Immature natural killer cell (primary cell): Measurements from ENCODE around the gene GFOD1. TPM values are rescaled to one million over a fixed set of nuclear protein-coding genes. Genes with fewer than 3 reads are reported as not detected.

Experiments used
- DNase-seq, 3 donors: peaks; one replicate each; pipeline ENCODE4 v3.0.0; 2022; ENCODE audit warnings: mixed read lengths in 1 of 3
- H3K27ac Mint-ChIP-seq, 6 donors: one replicate each; pipeline ENCODE4 v1.8.0; 2020; ENCODE audit warnings: mixed read lengths in 6 of 6, mild to moderate bottlenecking in 5 of 6, inconsistent platforms in 4 of 6, moderate library complexity in 3 of 6
- H3K27me3 Mint-ChIP-seq, 3 donors: one replicate each; pipeline ENCODE4 v1.8.0; 2020 to 2021; ENCODE audit warnings: low read depth in 3 of 3, mild to moderate bottlenecking in 3 of 3, mixed read lengths in 3 of 3, moderate library complexity in 3 of 3, inconsistent platforms in 1 of 3
- H3K36me3 Mint-ChIP-seq, 3 donors: one replicate each; pipeline ENCODE4 v1.8.0; 2020; ENCODE audit warnings: mixed read lengths in 3 of 3, inconsistent platforms in 2 of 3, mild to moderate bottlenecking in 2 of 3
- H3K4me1 Mint-ChIP-seq, 2 donors: one replicate each; pipeline ENCODE4 v1.8.0; 2020; ENCODE audit warnings: inconsistent platforms in 2 of 2, mild to moderate bottlenecking in 2 of 2, mixed read lengths in 2 of 2, moderate library complexity in 1 of 2
- H3K4me3 Mint-ChIP-seq, 5 donors: one replicate each; pipeline ENCODE4 v1.8.0; 2020; ENCODE audit warnings: mild to moderate bottlenecking in 5 of 5, mixed read lengths in 5 of 5, inconsistent platforms in 3 of 5, moderate library complexity in 3 of 5
- H3K9me3 Mint-ChIP-seq, 6 donors: one replicate each; pipeline ENCODE4 v1.8.0; 2020; ENCODE audit warnings: mild to moderate bottlenecking in 6 of 6, mixed read lengths in 6 of 6, inconsistent platforms in 4 of 6, moderate library complexity in 3 of 6
- polyA plus RNA-seq, 3 donors: library from polyadenylated mRNA; unstranded; fragments of 300-500 nt; fragmentation: Illumina TruSeq; gene quantifications; one replicate each; pipeline ENCODE4 v1.2.3, GENCODE V29; 2021

GFOD1 gene
- polyA plus RNA-seq, 3 donors from 2014 or later: 22.5 to 68.8 (median 49.3) TPM

GRCh38 chr6:13355043-13355945 is 132.1 kb downstream of the GFOD1 start:
- no peaks in the 10 kb centered on the region for H3K9me3 Mint-ChIP-seq
- peak overlapping the region; percentile 73 to 85 (median 82) for H3K4me3 Mint-ChIP-seq
- peaks cover 0 to 8% (median 4%) of the 10 kb centered on the region in 3 donors for H3K36me3 Mint-ChIP-seq
- H3K27me3 Mint-ChIP-seq: peaks cover 2 to 10% (median 3%) of the 10 kb centered on the region in 3 donors
- H3K4me1 Mint-ChIP-seq: peaks cover 56 to 71% of the 10 kb centered on the region in 2 donors
- DNase-seq: peak in 1 of 3 donors; percentile 23
- H3K27ac Mint-ChIP-seq: peak overlapping the region; percentile 83 to 91 (median 90)

DNA sequence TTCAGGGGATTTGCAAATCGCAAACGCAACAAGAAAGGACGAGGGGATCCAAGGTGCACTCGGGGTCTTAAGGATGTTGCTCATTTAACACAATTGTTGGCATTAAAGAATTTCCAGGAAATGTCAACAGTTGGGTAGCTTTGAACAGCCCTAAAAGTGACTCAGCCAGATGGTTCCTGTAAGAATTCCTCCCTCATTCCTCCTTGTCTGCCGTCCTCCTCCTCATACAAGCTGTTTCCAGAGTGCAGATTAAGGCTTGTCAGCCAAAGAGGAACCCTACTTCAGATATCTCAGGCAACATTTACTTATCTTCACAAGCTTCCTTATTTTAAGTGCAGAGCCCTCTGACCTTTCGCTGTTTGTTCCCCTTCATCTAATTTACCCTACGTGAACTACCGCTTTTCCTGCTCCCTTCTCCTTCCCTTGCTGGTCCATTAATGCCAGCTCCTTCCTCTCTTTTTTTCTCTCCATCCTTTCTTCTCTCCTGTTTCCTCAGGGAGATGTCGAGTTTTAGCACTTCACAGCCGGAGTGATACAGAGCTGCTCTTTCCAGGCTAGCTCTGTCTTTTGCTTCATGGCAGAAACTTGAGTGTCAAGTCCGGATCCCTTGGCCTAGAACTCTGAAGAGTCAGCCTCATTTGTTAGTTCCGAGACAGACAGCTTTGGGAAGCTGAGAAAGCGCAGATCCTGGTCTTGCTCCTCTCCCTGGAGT is 132.9 kb downstream of the GFOD1 start:
- Mint-ChIP-seq H3K27ac (peak overlapping the region; percentile 79 to 91 (median 88)), H3K36me3 (peaks cover 0 to 4% (median 3%) of the 10 kb centered on the region in 3 donors), H3K4me3 (peak overlapping the region; percentile 36 to 85 (median 82)), H3K27me3 (peaks cover 2 to 10% (median 3%) of the 10 kb centered on the region in 3 donors), H3K9me3 (no peaks in the 10 kb centered on the region), H3K4me1 (peaks cover 52 to 65% of the 10 kb centered on the region in 2 donors)
- DNase-seq: no peak

- no peak overlapping the region for H3K27ac Mint-ChIP-seq
- H3K4me3 Mint-ChIP-seq: no peak overlapping the region
- peaks cover 39 to 43% of the 10 kb centered on the region in 2 donors for H3K4me1 Mint-ChIP-seq
- peaks cover 0 to 3% (median 2%) of the 10 kb centered on the region in 3 donors for H3K27me3 Mint-ChIP-seq
- peaks cover 0 to 4% (median 0%) of the 10 kb centered on the region in 3 donors for H3K36me3 Mint-ChIP-seq
- H3K9me3 Mint-ChIP-seq: no peaks in the 10 kb centered on the region
- no peak for DNase-seq
Observed at GRCh38 chr6:13352165-13352564, 135.2 kb downstream of the GFOD1 start.

GRCh38 chr6:13351271-13351670 is 136.1 kb downstream of the GFOD1 start:
- H3K4me3 Mint-ChIP-seq: no peak overlapping the region
- peaks cover 30 to 34% of the 10 kb centered on the region in 2 donors for H3K4me1 Mint-ChIP-seq
- H3K27ac Mint-ChIP-seq: no peak overlapping the region
- peaks cover 0 to 8% (median 0%) of the 10 kb centered on the region in 3 donors for H3K36me3 Mint-ChIP-seq
- DNase-seq: no peak
- H3K27me3 Mint-ChIP-seq: peaks cover 0 to 3% (median 2%) of the 10 kb centered on the region in 3 donors
- H3K9me3 Mint-ChIP-seq: no peaks in the 10 kb centered on the region

- H3K36me3 Mint-ChIP-seq: peaks cover 0 to 8% (median 0%) of the 10 kb centered on the region in 3 donors
- no peak overlapping the region for H3K4me3 Mint-ChIP-seq
- H3K27me3 Mint-ChIP-seq: peaks cover 0 to 2% (median 1%) of the 10 kb centered on the region in 3 donors
- H3K4me1 Mint-ChIP-seq: peaks cover 17 to 21% of the 10 kb centered on the region in 2 donors
- no peak overlapping the region for H3K27ac Mint-ChIP-seq
- H3K9me3 Mint-ChIP-seq: no peaks in the 10 kb centered on the region
- no peak for DNase-seq
Observed at GRCh38 chr6:13349811-13350506, 137.4 kb downstream of the GFOD1 start.

- Mint-ChIP-seq H3K27ac (no peak overlapping the region), H3K4me3 (no peak overlapping the region), H3K36me3 (peaks cover 0 to 8% (median 0%) of the 10 kb centered on the region in 3 donors), H3K4me1 (peaks cover 4 to 7% of the 10 kb centered on the region in 2 donors), H3K9me3 (no peaks in the 10 kb centered on the region), H3K27me3 (no peaks in the 10 kb centered on the region)
- DNase-seq: no peak
Observed at GRCh38 chr6:13348334-13349113, 138.9 kb downstream of the GFOD1 start.

DNA sequence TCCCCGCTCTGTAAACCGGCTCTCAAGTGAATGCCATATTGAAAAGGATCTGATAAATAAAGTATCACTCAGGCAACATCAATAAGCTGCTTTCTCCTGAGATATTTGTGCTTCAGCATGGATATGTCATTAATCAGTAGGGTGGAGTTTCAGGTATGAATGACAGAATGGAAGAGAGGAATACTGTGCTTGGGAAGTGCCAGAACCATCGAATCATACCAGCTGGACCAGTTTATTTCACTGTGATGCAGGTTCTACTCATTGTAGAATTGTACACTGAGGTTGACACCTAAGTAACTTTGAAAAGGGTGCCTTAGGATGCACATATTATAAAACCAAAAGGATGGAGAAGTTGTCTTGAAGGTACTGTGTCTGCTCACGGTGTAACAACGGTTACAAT is 141.2 kb downstream of the GFOD1 start:
- peaks cover 0 to 3% (median 0%) of the 10 kb centered on the region in 3 donors for H3K27me3 Mint-ChIP-seq
- DNase-seq: no peak
- H3K4me3 Mint-ChIP-seq: no peak overlapping the region
- H3K9me3 Mint-ChIP-seq: peaks cover 0 to 2% (median 0%) of the 10 kb centered on the region in 6 donors
- H3K4me1 Mint-ChIP-seq: no peaks in the 10 kb centered on the region
- H3K36me3 Mint-ChIP-seq: peaks cover 0 to 22% (median 4%) of the 10 kb centered on the region in 3 donors
- no peak overlapping the region for H3K27ac Mint-ChIP-seq

DNA sequence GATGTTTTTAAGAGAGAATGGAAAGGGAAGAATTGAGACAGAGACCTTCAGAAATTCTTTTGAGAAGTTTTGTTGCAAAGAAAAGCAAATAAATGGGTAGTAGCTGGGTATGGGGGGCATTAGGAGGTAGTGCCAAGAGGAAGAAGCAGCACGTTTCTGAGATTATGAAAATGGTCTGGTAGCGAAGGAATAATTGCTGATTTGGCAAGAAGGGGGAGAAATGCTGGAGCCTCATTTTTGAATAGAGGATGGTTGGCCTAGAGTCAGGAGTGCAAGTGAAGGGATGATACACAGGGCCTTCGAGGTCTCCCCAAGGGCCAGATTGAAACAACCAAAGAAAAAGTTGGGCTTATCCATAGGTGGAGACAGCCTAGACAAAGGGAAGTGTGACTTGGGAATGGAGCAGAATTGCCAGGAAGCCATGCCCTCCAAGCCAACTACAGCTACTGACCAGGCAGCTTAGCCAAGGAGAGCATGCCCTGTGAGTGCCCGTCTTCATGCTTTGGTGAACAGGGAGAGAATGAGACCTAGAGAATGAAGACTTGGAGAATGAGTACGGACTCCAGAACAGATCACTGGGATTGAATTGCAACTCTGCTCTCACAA is 144.9 kb downstream of the GFOD1 start:
- no peak for DNase-seq
- peaks cover 0 to 2% (median 0%) of the 10 kb centered on the region in 6 donors for H3K9me3 Mint-ChIP-seq
- H3K4me1 Mint-ChIP-seq: peaks cover 22 to 23% of the 10 kb centered on the region in 2 donors
- no peak overlapping the region for H3K27ac Mint-ChIP-seq
- H3K4me3 Mint-ChIP-seq: no peak overlapping the region
- peaks cover 0 to 22% (median 4%) of the 10 kb centered on the region in 3 donors for H3K36me3 Mint-ChIP-seq
- peaks cover 0 to 3% (median 0%) of the 10 kb centered on the region in 3 donors for H3K27me3 Mint-ChIP-seq

- Mint-ChIP-seq H3K4me3 (no peak overlapping the region), H3K4me1 (peaks cover 33 to 36% of the 10 kb centered on the region in 2 donors), H3K9me3 (peaks cover 0 to 2% (median 0%) of the 10 kb centered on the region in 6 donors), H3K27ac (peak overlapping the region in 1 of 6 donors; percentile 4), H3K36me3 (peaks cover 0 to 18% (median 4%) of the 10 kb centered on the region in 3 donors), H3K27me3 (peaks cover 0 to 5% (median 0%) of the 10 kb centered on the region in 3 donors)
- DNase-seq: no peak
Observed at GRCh38 chr6:13339863-13340630, 147.4 kb downstream of the GFOD1 start.

DNA sequence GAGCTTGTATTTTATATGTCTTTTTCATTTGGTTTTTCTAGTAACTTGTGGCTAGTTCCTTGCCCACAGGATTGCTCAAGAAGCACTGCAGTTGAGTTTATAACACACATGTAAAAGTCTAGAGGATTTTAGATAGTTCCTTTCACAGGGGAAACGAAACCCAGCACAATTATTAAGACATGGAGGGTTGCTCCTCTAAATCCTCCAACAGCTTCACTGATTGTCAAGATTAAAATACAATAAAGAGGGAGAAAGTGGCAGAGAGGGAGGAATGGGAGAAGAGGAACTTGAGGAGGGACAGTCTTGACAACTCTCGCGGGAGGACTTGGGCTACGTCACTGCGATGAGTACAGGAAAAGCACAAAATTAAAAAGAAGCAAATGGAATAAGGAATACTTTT is 149.4 kb downstream of the GFOD1 start:
- Mint-ChIP-seq H3K27me3 (peaks cover 0 to 6% (median 3%) of the 10 kb centered on the region in 3 donors), H3K27ac (peak overlapping the region in 5 of 6 donors; percentile 63 to 89 (median 65)), H3K36me3 (peaks cover 0 to 18% (median 4%) of the 10 kb centered on the region in 3 donors), H3K4me1 (peaks cover 33 to 36% of the 10 kb centered on the region in 2 donors), H3K9me3 (peaks cover 0 to 2% (median 0%) of the 10 kb centered on the region in 6 donors), H3K4me3 (peak overlapping the region; percentile 34 to 71 (median 65))
- no peak for DNase-seq

- peak; percentile 67 to 70 (median 69) for DNase-seq
- H3K4me3 Mint-ChIP-seq: peak overlapping the region in 2 of 5 donors; percentile 41 to 61
- H3K4me1 Mint-ChIP-seq: peaks cover 33 to 36% of the 10 kb centered on the region in 2 donors
- H3K9me3 Mint-ChIP-seq: no peaks in the 10 kb centered on the region
- peaks cover 0 to 3% (median 2%) of the 10 kb centered on the region in 3 donors for H3K27me3 Mint-ChIP-seq
- H3K27ac Mint-ChIP-seq: peak overlapping the region in 3 of 6 donors; percentile 5 to 41 (median 13)
- H3K36me3 Mint-ChIP-seq: peaks cover 0 to 3% (median 0%) of the 10 kb centered on the region in 3 donors
Observed at GRCh38 chr6:13336553-13336952, 150.8 kb downstream of the GFOD1 start.
